ENCODE data around the gene RBMS3. TPM values are rescaled to one million over a fixed set of nuclear protein-coding genes. Genes with fewer than 3 reads are reported as not detected.

Gene RBMS3
- polyA plus RNA-seq, 1 experiment, result 33.4 TPM

DNA sequence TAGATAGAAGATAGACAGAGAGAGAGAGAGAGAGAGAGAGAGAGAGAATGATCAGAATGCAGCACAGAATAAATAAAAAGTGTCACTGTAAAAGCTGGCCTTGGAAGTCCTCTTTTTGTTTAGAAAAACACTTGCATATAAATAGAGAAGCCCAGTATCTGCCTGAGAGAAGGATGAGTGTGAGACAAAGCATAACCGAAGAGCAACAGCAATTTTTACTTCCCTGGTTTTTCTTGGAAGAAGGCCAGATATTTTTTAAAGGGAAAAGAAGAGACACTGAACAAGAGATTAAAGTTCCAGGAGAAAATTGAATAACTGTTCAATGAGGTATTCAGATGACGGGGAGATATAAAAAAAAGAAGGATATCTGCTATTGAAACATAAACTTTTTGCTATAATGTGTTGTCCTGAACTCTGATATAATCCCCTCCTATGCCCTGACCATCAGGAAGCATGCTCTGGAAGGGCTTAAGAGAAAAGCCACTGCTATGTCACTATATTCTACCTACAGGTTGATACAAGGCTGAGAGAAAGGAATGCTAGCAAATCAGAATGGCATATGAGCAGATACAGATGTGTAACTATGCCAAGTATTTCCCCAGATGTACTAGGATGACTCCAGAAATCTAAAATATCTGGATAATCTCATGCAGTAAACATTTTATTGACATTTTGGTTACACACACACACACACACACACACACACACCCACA is 358.9 kb downstream of the RBMS3 start:
- no peaks in the 10 kb centered on the region for H3K9me3 ChIP-seq (ENCODE audit: control insufficient read depth, insufficient read depth, low read length)
- H3K27me3 ChIP-seq (ENCODE audit: control insufficient read depth, insufficient read depth, low read length), result no peaks in the 10 kb centered on the region
- TF ChIP-seq, protein P1, sequence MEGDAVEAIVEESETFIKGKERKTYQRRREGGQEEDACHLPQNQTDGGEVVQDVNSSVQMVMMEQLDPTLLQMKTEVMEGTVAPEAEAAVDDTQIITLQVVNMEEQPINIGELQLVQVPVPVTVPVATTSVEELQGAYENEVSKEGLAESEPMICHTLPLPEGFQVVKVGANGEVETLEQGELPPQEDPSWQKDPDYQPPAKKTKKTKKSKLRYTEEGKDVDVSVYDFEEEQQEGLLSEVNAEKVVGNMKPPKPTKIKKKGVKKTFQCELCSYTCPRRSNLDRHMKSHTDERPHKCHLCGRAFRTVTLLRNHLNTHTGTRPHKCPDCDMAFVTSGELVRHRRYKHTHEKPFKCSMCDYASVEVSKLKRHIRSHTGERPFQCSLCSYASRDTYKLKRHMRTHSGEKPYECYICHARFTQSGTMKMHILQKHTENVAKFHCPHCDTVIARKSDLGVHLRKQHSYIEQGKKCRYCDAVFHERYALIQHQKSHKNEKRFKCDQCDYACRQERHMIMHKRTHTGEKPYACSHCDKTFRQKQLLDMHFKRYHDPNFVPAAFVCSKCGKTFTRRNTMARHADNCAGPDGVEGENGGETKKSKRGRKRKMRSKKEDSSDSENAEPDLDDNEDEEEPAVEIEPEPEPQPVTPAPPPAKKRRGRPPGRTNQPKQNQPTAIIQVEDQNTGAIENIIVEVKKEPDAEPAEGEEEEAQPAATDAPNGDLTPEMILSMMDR (IDR thresholded peaks at IDR 0.05; ENCODE audit: low read depth, low read length), result no peak
- no peak overlapping the region for H3K27ac ChIP-seq (ENCODE audit: low read depth, low read length)
- ChIA-PET POLR2A (no interaction called here), CTCF (no interaction called here)
- no peak for DNase-seq (ENCODE audit: low read depth, low spot score)
- no peak overlapping the region for H3K4me3 ChIP-seq (ENCODE audit: low read depth, low read length)

DNA sequence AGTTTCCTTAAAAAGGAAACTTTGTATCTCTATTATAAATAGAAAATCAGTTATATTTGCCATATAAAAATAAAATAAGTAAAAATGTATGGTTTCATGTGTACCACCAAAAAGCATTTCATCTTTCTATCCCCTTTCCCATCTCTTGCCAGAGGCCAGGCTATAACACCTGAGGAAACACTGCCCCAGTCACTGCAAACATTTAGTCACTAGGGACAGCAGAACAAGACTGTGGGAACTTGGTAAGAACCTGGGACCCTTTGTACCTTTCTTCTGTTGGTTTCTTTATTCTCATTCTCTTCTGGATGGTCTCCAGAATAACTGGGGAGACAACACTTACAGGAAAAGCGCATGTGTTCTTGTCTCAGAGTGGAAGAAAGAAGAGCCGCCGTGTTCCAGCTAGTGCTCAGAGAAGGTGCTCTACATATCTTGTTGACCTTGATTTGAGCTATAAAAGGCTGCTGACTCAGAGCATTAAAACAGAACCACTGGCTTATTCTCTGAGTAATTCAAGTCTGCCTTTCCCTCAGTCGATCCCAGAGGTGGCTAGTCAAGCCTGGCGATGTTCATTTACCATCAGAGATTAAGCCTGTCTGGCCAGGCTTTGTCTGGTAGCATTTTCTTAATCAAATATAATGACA is 361.6 kb downstream of the RBMS3 start:
- H3K27me3 ChIP-seq (ENCODE audit: control insufficient read depth, insufficient read depth, low read length), result no peaks in the 10 kb centered on the region
- H3K4me3 ChIP-seq (ENCODE audit: low read depth, low read length), result no peak overlapping the region
- ChIA-PET CTCF (no interaction called here), POLR2A (no interaction called here)
- DNase-seq (ENCODE audit: low read depth, low spot score), result peak; percentile 15
- H3K27ac ChIP-seq (ENCODE audit: low read depth, low read length), result no peak overlapping the region
- no peaks in the 10 kb centered on the region for H3K9me3 ChIP-seq (ENCODE audit: control insufficient read depth, insufficient read depth, low read length)
- TF ChIP-seq, protein P1 (IDR thresholded peaks at IDR 0.05; ENCODE audit: low read depth, low read length), result no peak

GRCh38 chr3:29643034-29643425 is 362.2 kb downstream of the RBMS3 start:
- ChIA-PET CTCF (no interaction called here), POLR2A (no interaction called here)
- TF ChIP-seq, protein P1 (IDR thresholded peaks at IDR 0.05; ENCODE audit: low read depth, low read length), result no peak
- Histone ChIP-seq H3K4me3 (ENCODE audit: low read depth, low read length) (no peak overlapping the region), H3K9me3 (ENCODE audit: control insufficient read depth, insufficient read depth, low read length) (no peaks in the 10 kb centered on the region), H3K27ac (ENCODE audit: low read depth, low read length) (no peak overlapping the region), H3K27me3 (ENCODE audit: control insufficient read depth, insufficient read depth, low read length) (no peaks in the 10 kb centered on the region)
- DNase-seq (ENCODE audit: low read depth, low spot score), result no peak

DNA sequence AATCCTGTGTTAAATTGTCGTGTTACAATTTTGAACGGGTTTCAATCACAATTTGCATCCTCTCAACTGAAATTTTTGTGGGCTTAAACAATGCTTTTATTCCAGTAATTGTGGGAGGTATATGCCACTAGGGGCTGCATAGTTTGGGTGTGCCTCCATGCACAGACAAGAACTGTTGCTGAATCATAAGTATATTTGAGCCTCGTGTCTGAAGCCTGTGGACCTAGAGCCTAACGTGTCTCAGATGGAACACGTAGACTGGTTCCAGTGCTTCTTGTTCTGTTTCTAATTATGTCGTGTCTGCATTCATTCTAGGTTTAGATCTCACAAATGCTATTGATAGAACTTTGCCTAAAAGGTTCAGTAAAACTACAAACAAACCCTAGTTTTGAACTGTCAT is 363.4 kb downstream of the RBMS3 start:
- ChIA-PET POLR2A (no interaction called here), CTCF (no interaction called here)
- no peaks in the 10 kb centered on the region for H3K27me3 ChIP-seq (ENCODE audit: control insufficient read depth, insufficient read depth, low read length)
- H3K27ac ChIP-seq (ENCODE audit: low read depth, low read length), result no peak overlapping the region
- TF ChIP-seq, protein P1 (IDR thresholded peaks at IDR 0.05; ENCODE audit: low read depth, low read length), result no peak
- no peaks in the 10 kb centered on the region for H3K9me3 ChIP-seq (ENCODE audit: control insufficient read depth, insufficient read depth, low read length)
- H3K4me3 ChIP-seq (ENCODE audit: low read depth, low read length), result no peak overlapping the region
- no peak for DNase-seq (ENCODE audit: low read depth, low spot score)

GRCh38 chr3:29644956-29645636 is 364.2 kb downstream of the RBMS3 start:
- no peaks in the 10 kb centered on the region for H3K27me3 ChIP-seq (ENCODE audit: control insufficient read depth, insufficient read depth, low read length)
- CTCF ChIA-PET, result no interaction called here
- POLR2A ChIA-PET, result no interaction called here
- DNase-seq (ENCODE audit: low read depth, low spot score), result no peak
- no peak overlapping the region for H3K4me3 ChIP-seq (ENCODE audit: low read depth, low read length)
- TF ChIP-seq, protein P1 (IDR thresholded peaks at IDR 0.05; ENCODE audit: low read depth, low read length), result no peak
- no peaks in the 10 kb centered on the region for H3K9me3 ChIP-seq (ENCODE audit: control insufficient read depth, insufficient read depth, low read length)
- no peak overlapping the region for H3K27ac ChIP-seq (ENCODE audit: low read depth, low read length)

Measured in AG04450 (cell line).